ENCODE results near the gene BCL6. TPM values are rescaled to one million over a fixed set of nuclear protein-coding genes. Genes with fewer than 3 reads are reported as not detected.

BCL6 gene
- total and polyA plus RNA-seq, 2 experiments from 2014 or later, result 2.6 to 5.9 TPM

- TF ChIP-seq ETS1 (IDR thresholded peaks at IDR 0.05), result no peak
- TF ChIP-seq STAT1 (IDR thresholded peaks at IDR 0.05; ENCODE audit: unreplicated experiment), result no peak
- TF ChIP-seq REST (IDR thresholded peaks at IDR 0.05; ENCODE audit: unreplicated experiment), result no peak
- no peak for TF ChIP-seq CREB1 (CRISPR knock-in tag; IDR thresholded peaks at IDR 0.05; ENCODE audit: low read depth)
- TF ChIP-seq ZNF331 (CRISPR knock-in tag; IDR thresholded peaks at IDR 0.05; ENCODE audit: low read depth), result no peak
- TF ChIP-seq POLR2AphosphoS5 (IDR thresholded peaks at IDR 0.05; ENCODE audit: low read depth), result no peak
Measured at GRCh38 chr3:187777331-187777941, 32.2 kb upstream of the BCL6 start (continued).

- Histone ChIP-seq H3F3A (replicated peaks; ENCODE audit: low read depth) (no peaks in the 10 kb centered on the region), H3K36me3 (ENCODE audit: insufficient read depth) (no peaks in the 10 kb centered on the region), H3K27me3 (ENCODE audit: insufficient read depth) (no peaks in the 10 kb centered on the region), H2AFZ (no peak overlapping the region), H3K9me2 (ENCODE audit: insufficient read depth) (peaks cover 13% of the 10 kb centered on the region; the same call in 1 of the 2 replicates), H3K4me2 (no peak overlapping the region), H4K20me1 (replicated peaks; ENCODE audit: insufficient read depth) (no peaks in the 10 kb centered on the region), H3K4me1 (ENCODE audit: insufficient read depth) (peaks cover 8% of the 10 kb centered on the region; the same call in 1 of the 2 replicates), H3K4me3 (no peak overlapping the region), H3K27ac (ENCODE audit: low read depth) (no peak overlapping the region), H3K79me2 (replicated peaks; ENCODE audit: insufficient read depth) (no peaks in the 10 kb centered on the region)
- H3K36me3 Mint-ChIP-seq (ENCODE audit: low read depth), result no peaks in the 10 kb centered on the region
- no peaks in the 10 kb centered on the region for H3K27me3 Mint-ChIP-seq (ENCODE audit: insufficient read depth, low read depth, poor library complexity)
- DNase-seq (ENCODE audit: low spot score) (no peak), ATAC-seq (no peak)
- no peak overlapping the region for H3K4me3 Mint-ChIP-seq
- no peak overlapping the region for H3K27ac Mint-ChIP-seq
- H3K9me3 Mint-ChIP-seq, result no peaks in the 10 kb centered on the region
- H3K4me1 Mint-ChIP-seq, result peaks cover 12% of the 10 kb centered on the region
- TF ChIP-seq STAT1 (IDR thresholded peaks at IDR 0.05; ENCODE audit: unreplicated experiment) (no peak), CTCF (conservative IDR thresholded peaks at IDR 0.05; ENCODE audit: low read depth in 2 of 2) (no peak), CREB1 (CRISPR knock-in tag; IDR thresholded peaks at IDR 0.05; ENCODE audit: low read depth) (no peak), EZH2 (IDR thresholded peaks at IDR 0.05; ENCODE audit: low read depth, unreplicated experiment) (no peak), REST (IDR thresholded peaks at IDR 0.05; ENCODE audit: unreplicated experiment) (no peak), ZNF114 (CRISPR knock-in tag; IDR thresholded peaks at IDR 0.05) (no peak), POLR2AphosphoS5 (IDR thresholded peaks at IDR 0.05; ENCODE audit: low read depth) (no peak)
Measured at GRCh38 chr3:187775549-187775948, 30.3 kb upstream of the BCL6 start.
